Neutrophil (primary cell): ENCODE measurements around the gene TAB2.
A peak's percentile ranks its signal among the peaks of the same experiment; 100 is the strongest.

Experiments used
- H3K27ac ChIP-seq: fragments of 200-600 bp; sonication (generic); 2 replicates; pipeline ENCODE4 v1.5.1; 2016; ENCODE audit warnings: mild to moderate bottlenecking, moderate library complexity
- H3K27me3 ChIP-seq: fragments of 200-600 bp; sonication (generic); 2 replicates; pipeline ENCODE4 v1.6.0; 2016; ENCODE audit warnings: mild to moderate bottlenecking
- H3K36me3 ChIP-seq: fragments of 200-600 bp; sonication (generic); 2 replicates; pipeline ENCODE4 v1.5.1; 2017
- H3K4me1 ChIP-seq, 2 experiments: fragments of 200-600 bp in 1 of 2; sonication (generic) in 1 of 2; 1 replicate in 1 of 2; 2 replicates in 1 of 2; pipeline versions ENCODE4 v1.5.1 to v1.6.1; 2013 to 2016; ENCODE audit warnings: low read depth in 1 of 2, low read length in 1 of 2, mild to moderate bottlenecking in 1 of 2, moderate library complexity in 1 of 2; ENCODE audit not compliant: control insufficient read depth in 1 of 2, insufficient read depth in 1 of 2
- H3K4me3 ChIP-seq, 2 experiments: fragments of 200-600 bp in 1 of 2; sonication (generic) in 1 of 2; 1 replicate in 1 of 2; 2 replicates in 1 of 2; pipeline ENCODE4 v1.5.1; 2013 to 2016; ENCODE audit warnings: low read depth in 1 of 2, low read length in 1 of 2, mild to moderate bottlenecking in 1 of 2, moderate library complexity in 1 of 2
- H3K9me3 ChIP-seq: fragments of 200-600 bp; sonication (generic); 2 replicates; pipeline ENCODE4 v1.5.1; 2016
- CTCF ChIP-seq: fragments of 200-600 bp; sonication (generic); IDR thresholded peaks from 2 replicates; pipeline ENCODE4 v1.5.1; 2016; ENCODE audit warnings: antibody characterized with exemption

TAB2 gene

GRCh38 chr6:149372062-149372461 lies 54.5 kb downstream of the TAB2 start:
- no peak for TF ChIP-seq CTCF

GRCh38 chr6:149373511-149373910 lies 56.0 kb downstream of the TAB2 start:
- Histone ChIP-seq H3K27ac (peak overlapping the region; percentile 43), H3K9me3 (no peaks in the 10 kb centered on the region), H3K4me1 (no peaks in the 10 kb centered on the region), H3K36me3 (peaks cover 34% of the 10 kb centered on the region), H3K4me3 (no peak overlapping the region), H3K27me3 (no peaks in the 10 kb centered on the region)
- no peak for TF ChIP-seq CTCF

More at GRCh38 chr6:149372062-149372461, 54.5 kb downstream of the TAB2 start:
- H3K4me1 ChIP-seq, result no peaks in the 10 kb centered on the region
- no peak overlapping the region for H3K27ac ChIP-seq
- peaks cover 25% of the 10 kb centered on the region for H3K36me3 ChIP-seq
- H3K9me3 ChIP-seq, result no peaks in the 10 kb centered on the region
- no peak overlapping the region for H3K4me3 ChIP-seq
- no peaks in the 10 kb centered on the region for H3K27me3 ChIP-seq

- Histone ChIP-seq H3K27me3 (no peaks in the 10 kb centered on the region), H3K9me3 (no peaks in the 10 kb centered on the region), H3K27ac (no peak overlapping the region), H3K4me3 (no peak overlapping the region), H3K4me1 (no peaks in the 10 kb centered on the region), H3K36me3 (peaks cover 63% of the 10 kb centered on the region)
- no peak for TF ChIP-seq CTCF
Measured at GRCh38 chr6:149379977-149380376, 62.5 kb downstream of the TAB2 start.

GRCh38 chr6:149380523-149380922 lies 63.0 kb downstream of the TAB2 start:
- no peaks in the 10 kb centered on the region for H3K4me1 ChIP-seq
- no peaks in the 10 kb centered on the region for H3K9me3 ChIP-seq
- peaks cover 63% of the 10 kb centered on the region for H3K36me3 ChIP-seq
- no peaks in the 10 kb centered on the region for H3K27me3 ChIP-seq
- no peak overlapping the region for H3K27ac ChIP-seq
- no peak overlapping the region for H3K4me3 ChIP-seq
- no peak for TF ChIP-seq CTCF

- Histone ChIP-seq H3K27me3 (no peaks in the 10 kb centered on the region), H3K4me1 (no peaks in the 10 kb centered on the region), H3K27ac (no peak overlapping the region), H3K9me3 (no peaks in the 10 kb centered on the region), H3K4me3 (no peak overlapping the region), H3K36me3 (peaks cover 55% of the 10 kb centered on the region)
- no peak for TF ChIP-seq CTCF
Measured at GRCh38 chr6:149383371-149383770, 65.9 kb downstream of the TAB2 start.

GRCh38 chr6:149384464-149384863 lies 67.0 kb downstream of the TAB2 start:
- TF ChIP-seq CTCF, result no peak
- Histone ChIP-seq H3K9me3 (no peaks in the 10 kb centered on the region), H3K4me3 (no peak overlapping the region), H3K36me3 (peaks cover 44% of the 10 kb centered on the region), H3K27ac (peak overlapping the region; percentile 20), H3K4me1 (no peaks in the 10 kb centered on the region), H3K27me3 (no peaks in the 10 kb centered on the region)
